ENCODE data around the gene SPATS2L. TPM values are rescaled to one million over a fixed set of nuclear protein-coding genes. Genes with fewer than 3 reads are reported as not detected.

SPATS2L gene
- total RNA-seq, 1 donor from 2014 or later, result 65.6 TPM

DNA sequence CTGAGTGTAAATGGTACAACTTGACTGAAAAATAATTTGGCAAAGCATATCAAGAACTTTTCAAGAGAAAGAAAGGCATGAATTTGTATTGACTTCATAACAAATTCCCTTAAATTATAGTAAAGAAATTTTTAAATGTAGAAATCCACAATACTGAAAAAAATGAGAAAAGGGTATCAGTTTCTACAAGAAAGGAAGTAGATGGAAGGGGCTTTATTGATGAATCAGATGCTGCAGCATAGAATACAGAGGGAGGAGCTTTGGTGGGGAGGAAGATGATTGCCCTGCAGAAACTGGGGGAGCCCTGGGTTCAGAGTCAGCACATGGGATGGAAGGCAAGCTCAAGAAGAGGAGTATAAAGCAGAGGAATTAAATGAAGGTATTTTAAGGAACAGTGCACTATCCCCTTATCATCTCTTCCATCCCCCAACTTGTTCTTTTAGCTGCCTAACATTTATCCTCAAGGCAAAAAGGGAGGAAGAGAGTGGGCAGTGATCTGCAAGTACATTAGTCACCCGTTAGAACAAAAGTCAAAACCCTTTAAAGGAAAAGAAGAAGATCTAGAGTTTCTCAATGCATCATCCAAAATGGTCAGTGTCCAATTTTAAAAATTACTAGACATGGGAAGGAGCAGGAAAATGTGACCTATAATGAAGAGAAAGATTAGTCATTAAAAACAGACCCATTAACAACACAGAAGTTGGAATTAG, 125.7 kb downstream of the SPATS2L start:
- DNase-seq (ENCODE audit: extremely low spot score in 2 of 2), result no peak
- Histone ChIP-seq H3K4me1 (no peaks in the 10 kb centered on the region), H3K27ac (no peak overlapping the region), H3K36me3 (no peaks in the 10 kb centered on the region), H3K9me3 (no peaks in the 10 kb centered on the region), H3K4me3 (no peak overlapping the region), H3K27me3 (no peaks in the 10 kb centered on the region)
- TF ChIP-seq POLR2AphosphoS5 (IDR thresholded peaks at IDR 0.05; ENCODE audit: insufficient read depth in 1 of 2, low read depth in 1 of 2) (no peak), CTCF (IDR thresholded peaks at IDR 0.05) (no peak), POLR2A (IDR thresholded peaks at IDR 0.05) (no peak)
- intact Hi-C loops (cut with DNase I), result no loop called here

GRCh38 chr2:200435379-200435778, 128.9 kb downstream of the SPATS2L start:
- no peaks in the 10 kb centered on the region for H3K9me3 ChIP-seq
- peaks cover 9% of the 10 kb centered on the region for H3K4me1 ChIP-seq
- intact Hi-C loops (cut with DNase I), result no loop called here

DNA sequence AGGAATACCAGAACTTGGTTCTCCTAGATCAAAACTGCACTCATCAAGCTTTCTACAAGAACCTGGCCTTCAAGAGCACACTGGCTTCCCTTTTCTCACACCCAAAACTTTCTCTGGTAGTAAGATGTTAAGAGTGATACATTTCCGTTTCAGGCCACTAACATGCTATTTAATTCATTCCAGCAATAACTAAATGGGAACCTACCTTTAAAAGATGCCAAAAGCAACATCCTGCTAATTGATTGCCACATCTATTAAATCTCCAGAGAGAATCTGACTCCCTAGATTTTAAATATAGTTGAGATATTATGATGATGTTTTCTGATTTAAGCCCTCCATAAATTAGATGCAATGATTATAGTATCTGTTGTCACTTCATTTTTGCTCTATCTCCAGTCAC, 131.8 kb downstream of the SPATS2L start:
- no peak for DNase-seq (ENCODE audit: extremely low spot score in 2 of 2)
- TF ChIP-seq CTCF (IDR thresholded peaks at IDR 0.05) (no peak), POLR2AphosphoS5 (IDR thresholded peaks at IDR 0.05; ENCODE audit: insufficient read depth in 1 of 2, low read depth in 1 of 2) (no peak), POLR2A (IDR thresholded peaks at IDR 0.05) (no peak)
- intact Hi-C loops (cut with DNase I), result no loop called here
- H3K4me1 ChIP-seq, result peaks cover 24% of the 10 kb centered on the region
- H3K36me3 ChIP-seq, result peaks cover 0 to 7% of the 10 kb centered on the region in 2 donors
- H3K27ac ChIP-seq, result no peak overlapping the region
- H3K9me3 ChIP-seq, result no peaks in the 10 kb centered on the region
- no peaks in the 10 kb centered on the region for H3K27me3 ChIP-seq
- H3K4me3 ChIP-seq, result no peak overlapping the region

More at GRCh38 chr2:200435379-200435778, 128.9 kb downstream of the SPATS2L start:
- no peak for TF ChIP-seq CTCF (IDR thresholded peaks at IDR 0.05)
- TF ChIP-seq POLR2A (IDR thresholded peaks at IDR 0.05), result no peak
- TF ChIP-seq POLR2AphosphoS5 (IDR thresholded peaks at IDR 0.05; ENCODE audit: insufficient read depth in 1 of 2, low read depth in 1 of 2), result no peak
- H3K27ac ChIP-seq, result no peak overlapping the region
- no peak overlapping the region for H3K4me3 ChIP-seq
- H3K36me3 ChIP-seq, result peaks cover 0 to 7% of the 10 kb centered on the region in 2 donors
- DNase-seq (ENCODE audit: extremely low spot score in 2 of 2), result no peak
- H3K27me3 ChIP-seq, result no peaks in the 10 kb centered on the region

GRCh38 chr2:200438846-200439245, 132.4 kb downstream of the SPATS2L start:
- Histone ChIP-seq H3K36me3 (peaks cover 0 to 7% of the 10 kb centered on the region in 2 donors), H3K4me3 (no peak overlapping the region), H3K4me1 (peaks cover 29% of the 10 kb centered on the region), H3K27ac (no peak overlapping the region), H3K9me3 (no peaks in the 10 kb centered on the region), H3K27me3 (no peaks in the 10 kb centered on the region)
- intact Hi-C loops (cut with DNase I), result no loop called here
- TF ChIP-seq POLR2A (IDR thresholded peaks at IDR 0.05), result no peak
- no peak for TF ChIP-seq POLR2AphosphoS5 (IDR thresholded peaks at IDR 0.05; ENCODE audit: insufficient read depth in 1 of 2, low read depth in 1 of 2)
- TF ChIP-seq CTCF (IDR thresholded peaks at IDR 0.05), result no peak
- DNase-seq (ENCODE audit: extremely low spot score in 2 of 2), result no peak

GRCh38 chr2:200439981-200440380, 133.5 kb downstream of the SPATS2L start:
- no peak for DNase-seq (ENCODE audit: extremely low spot score in 2 of 2)
- H3K4me3 ChIP-seq, result no peak overlapping the region
- no peak overlapping the region for H3K27ac ChIP-seq
- no peak for TF ChIP-seq POLR2A (IDR thresholded peaks at IDR 0.05)
- no peak for TF ChIP-seq CTCF (IDR thresholded peaks at IDR 0.05)
- no peak for TF ChIP-seq POLR2AphosphoS5 (IDR thresholded peaks at IDR 0.05; ENCODE audit: insufficient read depth in 1 of 2, low read depth in 1 of 2)
- no peaks in the 10 kb centered on the region for H3K9me3 ChIP-seq
- intact Hi-C loops (cut with DNase I), result no loop called here
- no peaks in the 10 kb centered on the region for H3K27me3 ChIP-seq
- H3K36me3 ChIP-seq, result peaks cover 0 to 7% of the 10 kb centered on the region in 2 donors
- peaks cover 39% of the 10 kb centered on the region for H3K4me1 ChIP-seq
